ENCODE data around the gene CEP112. TPM values are rescaled to one million over a fixed set of nuclear protein-coding genes. Genes with fewer than 3 reads are reported as not detected.
A peak's percentile ranks its signal among the peaks of the same experiment; 100 is the strongest.

Gene CEP112
- total RNA-seq, 1 donor from 2014 or later, result 14.5 TPM

GRCh38 chr17:66175892-66176291 lies 16.0 kb downstream of the CEP112 start:
- H3K36me3 ChIP-seq, result peaks cover 23% of the 10 kb centered on the region
- H3K4me1 ChIP-seq, result peaks cover 19% of the 10 kb centered on the region
- no peak overlapping the region for H3K27ac ChIP-seq (replicated peaks)
- TF ChIP-seq CTCF (IDR thresholded peaks at IDR 0.05; ENCODE audit: borderline replicate concordance), result no peak
- DNase-seq, result no peak
- intact Hi-C loops (cut with micrococcal nuclease), result no loop called here
- H3K4me3 ChIP-seq, result no peak overlapping the region
- no peaks in the 10 kb centered on the region for H3K9me3 ChIP-seq (replicated peaks)
- H3K27me3 ChIP-seq (ENCODE audit: low read depth), result no peaks in the 10 kb centered on the region

GRCh38 chr17:66172691-66173223 lies 19.2 kb downstream of the CEP112 start:
- intact Hi-C loops (cut with micrococcal nuclease), result no loop called here
- Histone ChIP-seq H3K4me1 (peaks cover 22% of the 10 kb centered on the region), H3K27me3 (ENCODE audit: low read depth) (no peaks in the 10 kb centered on the region), H3K36me3 (peaks cover 12% of the 10 kb centered on the region), H3K4me3 (no peak overlapping the region), H3K27ac (replicated peaks) (peak overlapping the region; percentile 68), H3K9me3 (replicated peaks) (no peaks in the 10 kb centered on the region)
- DNase-seq, result no peak
- TF ChIP-seq CTCF (IDR thresholded peaks at IDR 0.05; ENCODE audit: borderline replicate concordance), result no peak

- Histone ChIP-seq H3K4me1 (peaks cover 28% of the 10 kb centered on the region), H3K36me3 (peaks cover 11% of the 10 kb centered on the region)
- TF ChIP-seq CTCF (IDR thresholded peaks at IDR 0.05; ENCODE audit: borderline replicate concordance), result no peak
Observed at GRCh38 chr17:66172144-66172543, 19.8 kb downstream of the CEP112 start.

GRCh38 chr17:66171692-66172091 lies 20.2 kb downstream of the CEP112 start:
- DNase-seq, result no peak
- H3K36me3 ChIP-seq, result peaks cover 11% of the 10 kb centered on the region
- H3K27ac ChIP-seq (replicated peaks), result peak overlapping the region; percentile 68
- H3K4me1 ChIP-seq, result peaks cover 28% of the 10 kb centered on the region
- no peaks in the 10 kb centered on the region for H3K9me3 ChIP-seq (replicated peaks)
- intact Hi-C loops (cut with micrococcal nuclease), result no loop called here
- no peak for TF ChIP-seq CTCF (IDR thresholded peaks at IDR 0.05; ENCODE audit: borderline replicate concordance)
- no peak overlapping the region for H3K4me3 ChIP-seq
- H3K27me3 ChIP-seq (ENCODE audit: low read depth), result no peaks in the 10 kb centered on the region

More at GRCh38 chr17:66172144-66172543, 19.8 kb downstream of the CEP112 start:
- H3K27ac ChIP-seq (replicated peaks), result peak overlapping the region; percentile 68
- H3K4me3 ChIP-seq, result no peak overlapping the region
- H3K27me3 ChIP-seq (ENCODE audit: low read depth), result no peaks in the 10 kb centered on the region
- intact Hi-C loops (cut with micrococcal nuclease), result no loop called here
- H3K9me3 ChIP-seq (replicated peaks), result no peaks in the 10 kb centered on the region
- DNase-seq, result no peak

GRCh38 chr17:66171172-66171571 lies 20.8 kb downstream of the CEP112 start:
- H3K9me3 ChIP-seq (replicated peaks), result no peaks in the 10 kb centered on the region
- intact Hi-C loops (cut with micrococcal nuclease), result no loop called here
- DNase-seq, result no peak
- H3K27me3 ChIP-seq (ENCODE audit: low read depth), result no peaks in the 10 kb centered on the region
- peak overlapping the region; percentile 68 for H3K27ac ChIP-seq (replicated peaks)
- TF ChIP-seq CTCF (IDR thresholded peaks at IDR 0.05; ENCODE audit: borderline replicate concordance), result no peak
- H3K36me3 ChIP-seq, result peaks cover 11% of the 10 kb centered on the region
- H3K4me1 ChIP-seq, result peaks cover 28% of the 10 kb centered on the region
- H3K4me3 ChIP-seq, result no peak overlapping the region
